ENCODE measurements around the gene SLFN12L. TPM values are rescaled to one million over a fixed set of nuclear protein-coding genes. Genes with fewer than 3 reads are reported as not detected.

SLFN12L gene
- total RNA-seq, 1 experiment from 2014 or later = not detected

- peak overlapping the region; percentile 56 for H3K27ac ChIP-seq (ENCODE audit: insufficient read length, low read depth, low read length)
- no peak overlapping the region for H2AFZ ChIP-seq (ENCODE audit: low read length)
- H3K9ac ChIP-seq (ENCODE audit: extremely low read depth, insufficient read length, low read length) = peak overlapping the region; percentile 77
- H3K79me2 ChIP-seq (ENCODE audit: insufficient read depth, low read length) = peaks cover 8% of the 10 kb centered on the region; the same call in 1 of the 2 replicates
- no peak overlapping the region for H2BK20ac ChIP-seq (ENCODE audit: low read depth, low read length, poor library complexity, severe bottlenecking)
- H2AK5ac ChIP-seq (ENCODE audit: insufficient read length, low read length) = no peak overlapping the region
- Mint-ChIP-seq H3K36me3 (ENCODE audit: insufficient read depth in 1 of 3, low read depth in 3 of 3) (no peaks in the 10 kb centered on the region), H3K9me3 (no peaks in the 10 kb centered on the region), H3K27ac (peak overlapping the region; percentile 99), H3K27me3 (ENCODE audit: low read depth) (peaks cover 8% of the 10 kb centered on the region), H3K4me3 (peak overlapping the region; percentile 94 to 99), H3K4me1 (peaks cover 20% of the 10 kb centered on the region in 2 experiments)
- H4K91ac ChIP-seq (ENCODE audit: insufficient read length, low read depth, low read length) = no peak overlapping the region
- peak overlapping the region; percentile 98 for H4K8ac ChIP-seq (replicated peaks; ENCODE audit: insufficient read length, low read depth, low read length)
- peak overlapping the region; percentile 79 for H3K4me2 ChIP-seq (ENCODE audit: insufficient read depth, insufficient read length, low read length)
- H3T11ph ChIP-seq (ENCODE audit: low read length) = peak overlapping the region; percentile 72
- peaks cover 7% of the 10 kb centered on the region for H3K79me1 ChIP-seq (ENCODE audit: insufficient read depth, low read depth, low read length, poor library complexity, severe bottlenecking)
- H2BK15ac ChIP-seq (ENCODE audit: low read depth, low read length) = no peak overlapping the region
- H3K23ac ChIP-seq (ENCODE audit: insufficient read length, low read depth, low read length) = no peak overlapping the region
- no peak for DNase-seq
- no peaks in the 10 kb centered on the region for H3K27me3 ChIP-seq (ENCODE audit: insufficient read depth, low read length)
- no CpG with 5 or more reads among the region's 7 CpGs for WGBS (ENCODE audit: extremely low coverage, insufficient read length, low lambda C conversion rate)
- no peaks in the 10 kb centered on the region for H3K9me3 ChIP-seq (ENCODE audit: control insufficient read depth, low read depth, low read length)
- TF ChIP-seq, protein P1, sequence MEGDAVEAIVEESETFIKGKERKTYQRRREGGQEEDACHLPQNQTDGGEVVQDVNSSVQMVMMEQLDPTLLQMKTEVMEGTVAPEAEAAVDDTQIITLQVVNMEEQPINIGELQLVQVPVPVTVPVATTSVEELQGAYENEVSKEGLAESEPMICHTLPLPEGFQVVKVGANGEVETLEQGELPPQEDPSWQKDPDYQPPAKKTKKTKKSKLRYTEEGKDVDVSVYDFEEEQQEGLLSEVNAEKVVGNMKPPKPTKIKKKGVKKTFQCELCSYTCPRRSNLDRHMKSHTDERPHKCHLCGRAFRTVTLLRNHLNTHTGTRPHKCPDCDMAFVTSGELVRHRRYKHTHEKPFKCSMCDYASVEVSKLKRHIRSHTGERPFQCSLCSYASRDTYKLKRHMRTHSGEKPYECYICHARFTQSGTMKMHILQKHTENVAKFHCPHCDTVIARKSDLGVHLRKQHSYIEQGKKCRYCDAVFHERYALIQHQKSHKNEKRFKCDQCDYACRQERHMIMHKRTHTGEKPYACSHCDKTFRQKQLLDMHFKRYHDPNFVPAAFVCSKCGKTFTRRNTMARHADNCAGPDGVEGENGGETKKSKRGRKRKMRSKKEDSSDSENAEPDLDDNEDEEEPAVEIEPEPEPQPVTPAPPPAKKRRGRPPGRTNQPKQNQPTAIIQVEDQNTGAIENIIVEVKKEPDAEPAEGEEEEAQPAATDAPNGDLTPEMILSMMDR (conservative IDR thresholded peaks at IDR 0.05) = no peak
- peak overlapping the region; percentile 56 for H3K18ac ChIP-seq (ENCODE audit: insufficient read length, low read depth, low read length)
- H2BK5ac ChIP-seq (ENCODE audit: insufficient read length, low read length) = no peak overlapping the region
- H3K14ac ChIP-seq (ENCODE audit: insufficient read depth, low read length) = peak overlapping the region; percentile 70; the same call in 1 of the 2 replicates
- no peak overlapping the region; the same call in 1 of the 2 replicates for H3K4ac ChIP-seq (ENCODE audit: low read depth, low read length)
- no peak overlapping the region for H2BK120ac ChIP-seq (ENCODE audit: low read depth, low read length, poor library complexity, severe bottlenecking)
- H3K23me2 ChIP-seq (ENCODE audit: insufficient read length, low read depth, low read length, poor library complexity, severe bottlenecking) = no peaks in the 10 kb centered on the region
- no peaks in the 10 kb centered on the region; the same call in 1 of the 2 replicates for H3K4me1 ChIP-seq (ENCODE audit: insufficient read depth, low read length)
- peak overlapping the region; percentile 98 for H4K5ac ChIP-seq (ENCODE audit: insufficient read length, low read depth, low read length)
- no peak overlapping the region for H2BK12ac ChIP-seq (ENCODE audit: insufficient read length, low read depth, low read length)
- no peak overlapping the region for H3K56ac ChIP-seq (ENCODE audit: insufficient read length, low read depth, low read length)
- H4K20me1 ChIP-seq (ENCODE audit: control insufficient read depth, insufficient read depth, insufficient read length) = no peaks in the 10 kb centered on the region
Measured at GRCh38 chr17:35586569-35587073, 49.1 kb upstream of the SLFN12L start.
